NCI-H146 (cell line): Measurements from ENCODE around the gene TRIM2.

Source experiments
- DNase-seq: peaks from one replicate; lab custom pipeline; 2025; lab: John Stamatoyannopoulos, UW

The TRIM2 gene

GRCh38 chr4:153372967-153373562, 168.8 kb downstream of the TRIM2 start:
- DNase-seq, result no peak

- no peak for DNase-seq
Observed at GRCh38 chr4:153374442-153374841, 170.2 kb downstream of the TRIM2 start.

GRCh38 chr4:153375303-153375702, 171.1 kb downstream of the TRIM2 start:
- no peak for DNase-seq

GRCh38 chr4:153383131-153383530, 178.9 kb downstream of the TRIM2 start:
- DNase-seq, result no peak

GRCh38 chr4:153384160-153384559, 179.9 kb downstream of the TRIM2 start:
- DNase-seq, result no peak

- no peak for DNase-seq
Observed at GRCh38 chr4:153385784-153386183, 181.5 kb downstream of the TRIM2 start.

GRCh38 chr4:153387981-153388380, 183.7 kb downstream of the TRIM2 start:
- DNase-seq, result no peak
